ENCODE measurements around the gene ZSWIM4.

DNA sequence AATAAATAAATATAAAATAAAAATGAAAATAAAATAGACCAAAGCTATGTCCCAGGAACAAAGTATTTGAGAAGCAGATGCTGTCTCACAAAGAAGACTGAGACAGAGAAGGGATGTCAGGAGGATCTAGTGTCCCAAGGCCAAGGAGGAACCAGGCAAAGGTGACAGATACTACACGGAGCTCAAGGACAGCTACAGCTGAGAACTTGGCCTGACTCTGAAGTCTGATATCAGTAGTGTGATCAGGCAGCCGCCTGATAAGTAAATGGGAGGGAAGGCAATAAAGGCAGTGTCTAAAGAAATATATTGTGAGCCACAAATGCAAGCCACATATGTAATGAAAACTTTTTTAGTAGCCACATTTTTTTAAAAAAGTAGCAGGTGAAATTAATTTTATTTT lies 61.3 kb downstream of the ZSWIM4 start:
- TF ChIP-seq POLR2A (IDR thresholded peaks at IDR 0.05; ENCODE audit: low read length) (no peak), GATA1 (IDR thresholded peaks at IDR 0.05; ENCODE audit: low read depth, low read length) (no peak)
